Activated CD4-positive, alpha-beta T cell treated with anti-CD3 and anti-CD28 coated beads, Interleukin-2, amount 50 U/mL, for 48 hours (primary cell): ENCODE measurements around the gene FAM78A.
"Not testable (repeated sequence)": the region's sequence is repeated elsewhere in the genome, so short reads cannot be mapped to it uniquely, and the experiment has no call there.

Source experiments
- DNase-seq, 2 experiments: peaks; one replicate each; pipeline ENCODE4 v3.0.0-alpha.2; 2020

Gene FAM78A

DNA sequence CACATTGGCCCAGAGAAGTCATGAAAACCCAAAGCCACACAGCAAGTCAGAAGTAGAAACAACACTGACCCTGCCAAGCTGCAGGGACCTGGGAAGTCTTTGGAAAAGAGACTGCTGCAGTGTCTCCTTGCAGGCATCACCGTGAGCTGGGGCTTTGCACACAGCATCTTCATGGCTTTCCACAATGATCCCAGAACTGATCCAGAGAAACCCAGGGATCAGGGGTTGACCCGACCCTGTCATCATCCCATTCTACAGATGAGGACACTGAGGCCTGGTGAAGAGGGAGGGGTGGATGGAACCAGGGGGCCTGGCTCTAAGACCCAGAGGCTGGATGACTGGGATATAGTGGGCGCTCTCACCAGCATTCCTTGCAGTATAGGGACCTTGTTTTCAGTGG, 4.3 kb upstream of the FAM78A start:
- no peak for DNase-seq

- no peak for DNase-seq
Observed at GRCh38 chr9:131279863-131280570, 3.7 kb upstream of the FAM78A start.

- no peak for DNase-seq
Observed at GRCh38 chr9:131279196-131279862, 3.0 kb upstream of the FAM78A start.

- peak; percentile 25 to 37 for DNase-seq
Observed at GRCh38 chr9:131278702-131279111, 2.4 kb upstream of the FAM78A start.

- peak; percentile 72 to 80 for DNase-seq
Observed at GRCh38 chr9:131277910-131278701, 1.8 kb upstream of the FAM78A start.

GRCh38 chr9:131277287-131277909, 1.1 kb upstream of the FAM78A start:
- DNase-seq, result peak; percentile 27 to 42

GRCh38 chr9:131276891-131277286, 579 bp upstream of the FAM78A start:
- DNase-seq, result peak in 1 of 2 experiments; percentile 43

DNA sequence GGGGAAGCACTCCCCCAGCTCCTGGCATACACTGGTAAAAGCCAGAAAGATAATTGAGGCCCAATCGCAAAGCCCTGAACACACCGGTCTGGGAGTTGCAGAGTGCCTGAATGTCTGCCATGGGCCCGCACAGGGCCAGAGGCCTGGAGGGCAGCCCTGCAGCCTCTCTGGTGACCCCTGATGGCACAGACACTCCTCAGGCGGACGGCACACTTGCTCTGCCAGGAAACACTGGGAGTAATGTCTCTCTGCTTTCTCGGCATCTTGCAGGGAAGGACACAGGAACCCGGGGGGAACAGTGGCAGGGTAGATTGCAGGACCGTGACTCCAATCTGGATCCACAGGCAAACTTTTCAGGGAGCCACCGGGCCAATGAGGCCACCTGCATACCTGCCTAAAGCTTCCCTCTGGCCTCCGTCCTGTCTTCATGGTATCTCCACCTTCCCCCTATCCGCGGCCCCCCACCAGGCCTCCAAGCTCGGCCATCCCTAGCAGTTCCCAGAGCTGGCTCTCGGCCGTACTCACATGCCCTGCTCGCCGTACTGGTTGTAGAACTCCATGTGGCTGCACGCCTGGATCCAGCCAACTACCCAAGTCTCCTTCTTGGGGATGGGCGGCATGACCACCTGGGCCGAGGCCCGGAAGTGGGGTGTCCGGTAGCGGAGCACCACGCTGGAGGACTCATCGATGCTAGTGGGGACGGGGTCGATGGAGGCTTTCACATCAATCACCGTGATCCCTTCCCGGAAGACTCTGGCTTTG, 797 bp downstream of the FAM78A start:
- peak; percentile 46 to 62 for DNase-seq

DNA sequence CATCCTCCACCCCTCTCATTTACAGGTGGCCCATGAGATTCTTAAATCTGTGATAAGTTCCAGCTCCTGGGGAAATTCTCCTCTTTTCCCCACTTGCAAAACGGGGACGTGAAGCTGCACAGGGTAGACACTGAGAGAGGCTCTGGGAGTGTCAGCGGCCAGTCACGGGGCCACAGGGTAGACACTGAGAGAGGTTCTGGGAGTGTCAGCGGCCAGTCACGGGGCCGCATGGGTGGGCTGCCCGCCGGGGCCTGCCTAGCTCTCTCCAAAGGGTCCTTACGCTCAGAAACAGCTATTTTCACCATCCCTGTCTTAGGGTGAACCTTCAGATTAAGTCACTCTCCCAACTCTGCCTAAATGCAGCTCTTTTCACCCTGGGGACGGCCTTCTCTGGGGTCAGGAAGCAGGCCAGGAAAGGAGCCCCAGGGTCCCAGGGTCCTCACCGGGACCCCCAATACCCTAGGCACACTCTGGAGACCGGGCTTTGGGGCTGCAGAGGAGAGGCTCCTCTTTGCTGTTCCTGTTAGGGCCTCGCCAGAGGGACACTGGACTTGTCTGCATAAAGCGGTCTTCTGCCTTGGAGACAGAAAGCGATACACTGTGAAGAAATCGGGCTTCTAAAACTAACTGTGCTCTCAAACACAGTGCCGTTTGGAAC, 1.5 kb downstream of the FAM78A start:
- DNase-seq, result peak; percentile 51 to 59

GRCh38 chr9:131273856-131274673, 2.2 kb downstream of the FAM78A start:
- peak; percentile 39 to 49 for DNase-seq

DNA sequence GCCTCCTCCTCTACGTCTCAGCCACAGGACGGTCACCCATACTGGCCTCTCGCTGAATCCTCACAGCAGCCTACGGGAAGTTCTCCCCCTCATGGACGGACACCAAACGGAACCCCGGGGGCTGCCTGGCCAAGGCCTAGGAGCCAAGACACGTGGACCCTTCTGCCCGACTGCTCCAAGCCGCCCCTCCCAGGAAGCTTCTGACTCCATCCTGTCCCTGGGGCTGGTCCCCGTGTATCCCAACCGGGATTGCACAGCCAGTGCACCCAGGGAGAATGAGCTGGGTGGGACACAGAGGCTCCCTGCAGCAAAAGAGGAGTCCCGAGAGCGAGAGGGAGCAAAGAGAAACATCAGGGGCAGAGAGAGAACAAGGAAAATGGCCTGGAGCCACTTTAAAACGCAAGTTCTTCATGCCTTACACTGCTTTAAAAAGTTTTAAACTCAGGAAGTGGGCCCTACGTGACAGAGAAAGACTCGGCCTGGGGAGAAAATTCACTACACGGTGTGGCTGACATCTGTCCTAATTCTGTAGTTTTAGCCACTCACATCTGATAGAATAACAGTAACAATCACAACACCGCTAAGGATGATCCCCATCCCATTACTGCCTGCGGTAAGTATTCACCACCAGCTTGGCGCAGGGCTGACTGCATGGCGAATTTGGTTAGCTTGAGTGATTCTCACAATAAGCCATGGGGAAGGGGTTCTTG, 3.0 kb downstream of the FAM78A start:
- peak; percentile 52 to 60 for DNase-seq

DNA sequence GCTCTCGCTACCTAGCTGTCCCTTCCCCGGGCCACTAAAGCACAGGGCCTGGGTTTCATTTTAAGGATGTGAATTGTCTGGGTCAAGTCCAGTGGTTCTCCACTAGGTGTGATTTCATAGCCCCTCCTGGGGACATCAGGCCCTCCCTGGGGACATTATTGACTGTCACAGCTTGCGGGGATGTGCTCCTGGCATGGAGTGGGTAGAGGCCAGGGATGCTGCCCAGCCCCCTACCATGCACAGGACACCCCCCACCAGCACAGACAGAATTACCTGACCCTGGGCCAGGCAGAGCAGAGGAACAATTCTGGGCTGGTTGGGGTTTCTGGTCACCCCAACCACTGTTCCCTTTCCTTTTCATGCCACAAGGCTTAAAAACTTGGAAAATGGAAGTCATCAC, 4.1 kb downstream of the FAM78A start:
- no peak for DNase-seq

DNA sequence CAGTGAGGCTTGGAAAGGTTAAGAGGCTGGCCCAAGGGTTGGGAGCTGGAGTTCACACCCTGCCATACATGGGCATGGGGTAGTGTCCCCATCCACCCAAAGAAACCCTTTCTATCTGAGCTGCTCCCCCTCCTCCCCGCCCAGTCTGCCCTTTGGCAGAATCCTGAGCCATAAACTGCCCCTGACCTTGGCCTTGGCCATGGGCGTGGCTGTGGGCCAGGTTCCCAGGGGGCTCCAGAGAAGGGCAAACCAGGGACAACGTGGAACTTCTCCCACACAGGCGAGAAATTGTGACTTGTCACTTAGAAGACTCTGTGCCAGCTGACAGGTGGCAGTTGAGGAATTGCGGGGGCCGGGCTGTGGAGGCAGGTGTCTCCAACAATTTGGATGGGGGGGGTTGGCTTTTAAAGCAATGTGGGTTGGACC, 4.8 kb downstream of the FAM78A start:
- peak; percentile 25 to 38 for DNase-seq

DNA sequence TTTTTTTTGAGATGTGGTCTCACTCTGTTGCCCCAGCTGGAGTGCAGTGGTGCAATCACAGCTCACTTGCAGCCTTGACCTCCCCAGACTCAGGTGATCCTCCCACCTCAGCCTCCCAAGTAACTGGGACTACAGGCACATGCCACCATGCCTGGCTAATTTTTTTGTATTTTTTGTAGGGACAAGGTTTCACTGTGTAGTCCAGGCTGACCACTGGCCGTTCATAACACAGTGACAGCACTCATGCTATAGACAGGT, 5.4 kb downstream of the FAM78A start:
- not testable (repeated sequence) for DNase-seq

DNA sequence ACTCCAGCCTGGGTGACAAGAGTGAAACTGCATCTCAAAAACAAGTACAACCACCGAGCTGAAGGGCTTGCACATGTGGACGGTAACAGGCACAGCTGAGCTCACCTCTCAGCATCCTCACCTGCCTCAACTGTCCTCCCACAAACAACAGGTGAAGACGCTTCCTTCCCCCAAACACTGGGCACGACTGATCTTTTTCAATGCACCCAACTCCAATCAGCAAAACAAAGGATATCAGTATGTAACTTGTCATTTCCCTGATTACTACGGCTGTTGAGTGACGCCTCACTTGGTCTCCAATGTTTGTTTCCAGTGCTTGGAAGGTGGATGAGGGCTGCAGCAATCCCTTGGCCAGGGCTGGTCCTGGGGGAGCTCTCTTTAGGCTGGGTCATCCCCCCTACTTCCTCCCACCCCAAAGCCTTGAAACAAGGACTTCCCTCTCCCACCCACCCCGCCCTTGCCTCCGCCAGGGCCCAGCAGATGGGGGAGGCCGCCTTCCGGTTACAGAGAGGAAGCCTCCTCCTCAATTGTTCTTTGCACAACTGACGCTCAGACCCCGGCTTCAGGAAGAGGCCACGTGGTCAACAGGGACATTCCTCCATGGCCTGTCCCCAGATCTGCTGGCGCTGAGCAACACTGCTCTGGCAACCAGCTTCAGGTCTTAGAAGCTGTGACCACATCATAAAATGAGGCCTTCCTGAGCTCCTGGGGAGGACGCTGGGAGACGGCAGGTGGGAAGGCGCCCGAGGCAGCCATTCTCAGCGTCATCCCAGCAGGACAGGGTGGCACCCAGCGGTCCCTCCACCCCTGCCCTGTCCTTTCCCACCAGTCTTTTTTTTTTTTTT, 5.9 kb downstream of the FAM78A start:
- peak; percentile 63 to 75 for DNase-seq

DNA sequence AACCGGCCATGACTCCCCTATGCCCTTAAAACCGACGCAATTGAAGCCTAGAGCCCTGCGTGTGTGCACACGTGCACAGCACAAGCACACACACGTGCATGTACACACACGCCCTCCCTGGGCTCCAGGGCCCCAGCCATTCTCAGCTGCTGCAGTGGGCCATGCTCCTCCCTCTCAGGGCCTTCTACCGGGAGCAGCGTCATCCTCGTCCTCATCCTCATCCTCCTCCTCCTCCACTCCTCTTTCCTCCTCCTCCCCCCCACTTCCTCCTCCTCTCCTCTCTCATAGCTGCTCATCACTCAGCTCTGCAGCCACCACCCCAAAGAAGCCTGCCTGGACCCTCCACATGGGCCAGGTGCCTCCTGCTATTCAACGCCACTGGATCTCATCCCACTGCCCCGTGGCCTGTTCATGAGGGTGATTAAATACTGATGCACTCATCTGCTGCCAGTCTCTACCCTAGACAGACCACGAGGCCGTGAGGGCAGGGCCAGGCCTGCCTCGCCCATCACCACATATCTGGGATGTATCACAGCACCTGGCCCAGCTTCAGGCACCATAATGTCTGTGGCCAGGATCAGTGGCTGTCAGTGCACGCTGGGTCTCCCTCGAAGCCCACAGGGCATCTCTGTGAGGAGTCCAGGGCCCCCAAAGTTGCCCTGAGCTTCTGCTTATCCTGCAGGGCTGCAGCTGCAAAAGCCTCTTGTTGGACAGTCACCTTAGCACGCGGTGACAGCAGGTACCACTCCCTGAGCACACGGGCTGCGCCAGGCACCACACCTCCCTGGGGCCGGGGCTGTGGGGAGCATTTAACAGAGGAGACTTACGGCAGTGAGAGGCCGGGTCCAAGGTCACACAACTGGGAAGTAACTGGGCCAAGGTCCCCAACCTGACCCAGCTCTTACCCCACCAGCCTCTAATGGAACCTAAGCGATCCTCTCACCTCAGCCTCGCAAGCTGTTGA, 9.8 kb downstream of the FAM78A start:
- DNase-seq, result peak; percentile 52 to 72

GRCh38 chr9:131264231-131264630, 12.1 kb downstream of the FAM78A start:
- DNase-seq, result peak; percentile 30 to 35

DNA sequence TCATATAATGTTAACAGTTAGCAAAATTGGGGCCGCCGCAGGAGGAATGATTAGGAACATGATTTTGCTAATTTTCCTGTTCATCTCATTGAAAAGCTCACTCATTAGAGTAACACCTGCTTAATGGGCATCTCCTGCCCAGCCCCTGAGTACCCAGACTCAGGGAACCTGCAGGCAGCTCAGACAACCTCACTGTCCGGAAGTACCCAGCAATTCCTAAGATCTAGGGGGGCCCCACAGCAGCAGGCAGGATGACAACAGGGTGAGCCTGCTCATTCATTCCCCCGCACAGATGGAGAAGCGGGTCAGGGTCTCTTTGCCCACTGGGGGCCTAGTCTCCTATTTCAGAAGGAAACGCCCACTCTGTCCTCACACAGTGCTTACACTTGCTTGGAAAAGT, 12.6 kb downstream of the FAM78A start:
- no peak for DNase-seq

GRCh38 chr9:131263033-131263343, 13.3 kb downstream of the FAM78A start:
- not testable (repeated sequence) for DNase-seq
